Measurements from ENCODE around the gene RELN. TPM values are rescaled to one million over a fixed set of nuclear protein-coding genes. Genes with fewer than 3 reads are reported as not detected.

The RELN gene
- total RNA-seq, 1 experiment from 2014 or later: 0.20 TPM

- Histone ChIP-seq H3K9me2 (ENCODE audit: insufficient read depth) (no peaks in the 10 kb centered on the region), H3K4me1 (ENCODE audit: control insufficient read depth in 1 of 2, insufficient read depth in 2 of 2, low read length in 2 of 2) (no peaks in the 10 kb centered on the region), H3K27ac (ENCODE audit: low read depth, low read length) (no peak overlapping the region), H3K4me3 (replicated peaks in 1 of 2; ENCODE audit: low read depth in 1 of 2, low read length in 2 of 2) (no peak overlapping the region), H2AFZ (ENCODE audit: low read depth, low read length, poor library complexity, severe bottlenecking) (no peak overlapping the region), H3K36me3 (ENCODE audit: control insufficient read depth in 1 of 2, insufficient read depth in 2 of 2, low read length in 2 of 2) (no peaks in the 10 kb centered on the region), H3K27me3 (ENCODE audit: insufficient read depth, low read length) (peaks cover 57% of the 10 kb centered on the region), H3K79me2 (ENCODE audit: insufficient read depth, low read length) (no peaks in the 10 kb centered on the region), H3K9ac (ENCODE audit: low read length) (no peak overlapping the region), H3K4me2 (ENCODE audit: low read length) (no peak overlapping the region), H3K9me3 (ENCODE audit: control insufficient read depth in 1 of 2, insufficient read depth in 1 of 2, low read depth in 1 of 2, low read length in 2 of 2) (no peaks in the 10 kb centered on the region), H4K20me1 (ENCODE audit: insufficient read depth) (no peaks in the 10 kb centered on the region)
- TF ChIP-seq CTCF (IDR thresholded peaks at IDR 0.05 in 2 of 3, conservative IDR thresholded peaks at IDR 0.05 in 1 of 3; ENCODE audit: borderline replicate concordance in 1 of 3, insufficient read depth in 1 of 3, low read depth in 2 of 3, low read length in 2 of 3) (peak; percentile 19 to 44 (median 25); a peak in 3 of 6 replicates), RAD21 (IDR thresholded peaks at IDR 0.05; ENCODE audit: low read depth) (peak; percentile 64), EZH2 (IDR thresholded peaks at IDR 0.05) (no peak), POLR2A (IDR thresholded peaks at IDR 0.05; ENCODE audit: borderline replicate concordance, extremely low read depth, insufficient read depth, insufficient read length) (no peak)
- DNase-seq (ENCODE audit: low read depth, low spot score) (peak; percentile 12), ATAC-seq (peak; percentile 62)
- CTCF ChIA-PET: no interaction called here
- no TSS peak for BruUV-seq (replicated peaks)
- RAD21 ChIA-PET (ENCODE audit: low non-redundant PET in 1 of 2, low total read pairs in 2 of 2, uncharacterized antibody in 2 of 2, unreplicated experiment in 2 of 2): no interaction called here
- POLR2A ChIA-PET: no interaction called here
- intact Hi-C loops (cut with micrococcal nuclease): loop anchor here (1.0 to 10.0 kb wide), 3 partner anchors 728 to 1394 kb away; no protein-coding TSS in a partner anchor
Measured at GRCh38 chr7:103524042-103524907, 465.2 kb downstream of the RELN start.

- no TSS peak for BruUV-seq (replicated peaks)
- no peak overlapping the region for H2AFZ ChIP-seq (ENCODE audit: low read depth, low read length, poor library complexity, severe bottlenecking)
- intact Hi-C loops (cut with micrococcal nuclease): loop anchor here (5.0 to 10.0 kb wide), 2 partner anchors 730 to 1323 kb away; no protein-coding TSS in a partner anchor
- no peaks in the 10 kb centered on the region for H3K4me1 ChIP-seq (ENCODE audit: control insufficient read depth in 1 of 2, insufficient read depth in 2 of 2, low read length in 2 of 2)
- H3K36me3 ChIP-seq (ENCODE audit: control insufficient read depth in 1 of 2, insufficient read depth in 2 of 2, low read length in 2 of 2): no peaks in the 10 kb centered on the region
- no peaks in the 10 kb centered on the region for H3K9me2 ChIP-seq (ENCODE audit: insufficient read depth)
- no peaks in the 10 kb centered on the region for H4K20me1 ChIP-seq (ENCODE audit: insufficient read depth)
- H3K4me3 ChIP-seq (replicated peaks in 1 of 2; ENCODE audit: low read depth in 1 of 2, low read length in 2 of 2): no peak overlapping the region
- RAD21 ChIA-PET (ENCODE audit: low non-redundant PET in 1 of 2, low total read pairs in 2 of 2, uncharacterized antibody in 2 of 2, unreplicated experiment in 2 of 2): no interaction called here
- POLR2A ChIA-PET: no interaction called here
- CTCF ChIA-PET: no interaction called here
- H3K79me2 ChIP-seq (ENCODE audit: insufficient read depth, low read length): no peaks in the 10 kb centered on the region
- H3K9ac ChIP-seq (ENCODE audit: low read length): no peak overlapping the region
- no peaks in the 10 kb centered on the region for H3K9me3 ChIP-seq (ENCODE audit: control insufficient read depth in 1 of 2, insufficient read depth in 1 of 2, low read depth in 1 of 2, low read length in 2 of 2)
- no peak for DNase-seq (ENCODE audit: low read depth, low spot score)
- no peak overlapping the region for H3K4me2 ChIP-seq (ENCODE audit: low read length)
- no peak overlapping the region for H3K27ac ChIP-seq (ENCODE audit: low read depth, low read length)
- no peak for ATAC-seq
- peaks cover 61% of the 10 kb centered on the region for H3K27me3 ChIP-seq (ENCODE audit: insufficient read depth, low read length)
- TF ChIP-seq ZNF274 (IDR thresholded peaks at IDR 0.05; ENCODE audit: low read depth, low read length) (no peak), RAD21 (IDR thresholded peaks at IDR 0.05; ENCODE audit: low read depth) (no peak), SP1 (IDR thresholded peaks at IDR 0.05; ENCODE audit: low read depth) (no peak), CTCF (IDR thresholded peaks at IDR 0.05 in 2 of 3, conservative IDR thresholded peaks at IDR 0.05 in 1 of 3; ENCODE audit: borderline replicate concordance in 1 of 3, insufficient read depth in 1 of 3, low read depth in 2 of 3, low read length in 2 of 3) (no peak), ATF3 (IDR thresholded peaks at IDR 0.05) (no peak), ZFX (IDR thresholded peaks at IDR 0.05) (no peak), POLR2AphosphoS5 (IDR thresholded peaks at IDR 0.05; ENCODE audit: low read depth, low read length) (no peak), MAX (IDR thresholded peaks at IDR 0.05) (no peak), SIN3A (IDR thresholded peaks at IDR 0.05; ENCODE audit: low read depth) (no peak), EGR1 (IDR thresholded peaks at IDR 0.05; ENCODE audit: low read depth) (no peak), CEBPB (IDR thresholded peaks at IDR 0.05; ENCODE audit: low read depth) (no peak), YY1 (IDR thresholded peaks at IDR 0.05; ENCODE audit: extremely low read depth, insufficient replicate concordance, low read depth, low read length) (no peak), CBX3 (IDR thresholded peaks at IDR 0.05; ENCODE audit: low read depth) (no peak), FOSL1 (IDR thresholded peaks at IDR 0.05; ENCODE audit: low read depth) (no peak)
Measured at GRCh38 chr7:103521937-103522336, 467.5 kb downstream of the RELN start.

Measured in HCT116 (cell line).